HG02885 (cell line): Measurements from ENCODE around the gene SDHB.

ENCODE experiments used
- ATAC-seq: cut with Tn5 transposase; IDR thresholded peaks from one replicate; pipeline ENCODE4 v1.9.1; 2021; ENCODE audit warnings: mild to moderate bottlenecking; ENCODE audit not compliant: unreplicated experiment, poor library complexity

Gene SDHB

DNA sequence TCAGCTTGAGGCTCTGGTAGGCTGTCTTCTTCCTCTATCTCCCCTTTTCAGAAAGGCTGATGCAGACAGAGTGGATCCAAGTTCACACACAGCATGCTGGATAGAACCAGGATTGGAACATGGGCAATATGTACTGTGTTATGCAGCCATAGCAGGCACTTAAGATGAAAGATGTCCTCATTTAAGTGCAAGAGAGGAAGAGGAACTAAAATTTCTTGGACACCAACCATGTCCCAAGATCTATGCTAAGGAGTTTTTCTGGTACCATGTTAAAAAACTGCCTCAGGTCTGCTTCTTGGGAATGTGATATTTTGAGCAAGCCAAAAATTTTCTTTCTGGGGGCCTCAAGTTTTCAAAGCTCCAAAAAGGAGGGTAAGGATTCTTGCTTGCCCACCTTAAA is 1.2 kb downstream of the SDHB start:
- no peak for ATAC-seq

DNA sequence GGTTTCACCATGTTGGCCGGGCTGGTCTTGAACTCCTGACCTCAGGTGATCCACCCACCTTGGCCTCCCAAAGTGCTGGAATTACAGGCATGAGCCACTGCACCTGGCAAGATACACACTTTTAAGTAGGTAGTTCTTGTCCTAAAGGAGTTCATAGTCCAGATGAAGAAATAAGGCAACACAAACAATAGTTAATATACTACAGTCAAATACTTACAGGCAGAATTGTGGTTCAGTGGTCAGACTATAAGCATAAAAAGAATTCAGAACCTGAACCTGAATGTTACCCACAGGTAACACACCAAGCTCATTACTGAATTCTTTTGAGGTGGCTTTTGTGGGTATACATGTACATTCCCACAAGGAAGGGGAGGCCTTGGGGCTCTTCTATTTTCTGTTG is 1.8 kb downstream of the SDHB start:
- ATAC-seq, result no peak

DNA sequence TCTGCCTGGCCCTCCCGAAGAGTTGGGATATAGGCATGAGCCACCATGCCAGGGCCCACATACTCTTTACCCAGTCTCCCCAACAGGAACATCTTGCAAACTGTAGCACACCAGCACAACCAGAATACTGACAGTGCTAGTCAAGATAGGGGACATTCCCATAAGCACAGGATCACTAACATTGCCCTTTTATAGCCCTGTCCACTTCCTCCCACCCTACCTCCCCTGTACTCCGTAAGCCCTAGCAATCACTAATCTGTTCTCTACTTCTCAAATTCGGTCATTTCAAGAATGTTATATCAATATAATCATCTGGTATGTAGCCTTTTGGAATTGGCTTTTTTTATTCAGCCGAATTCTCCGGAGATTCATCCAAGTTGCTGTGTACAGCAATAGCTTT is 5.9 kb downstream of the SDHB start:
- ATAC-seq, result no peak

DNA sequence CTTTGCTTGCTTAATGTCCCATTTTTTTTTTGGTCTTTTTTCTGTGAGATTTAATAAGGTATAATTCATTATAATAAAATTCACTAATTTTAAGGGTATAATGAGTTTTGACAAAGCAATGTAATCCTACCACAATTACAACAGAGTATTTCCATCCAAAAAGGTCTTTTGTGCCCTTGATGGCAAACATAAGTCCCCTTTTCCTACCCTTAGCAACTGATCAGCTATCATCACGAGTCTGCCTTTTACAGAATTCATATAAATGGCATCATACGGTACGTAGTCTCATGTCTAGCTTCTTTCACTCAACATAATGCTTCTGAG is 7.5 kb downstream of the SDHB start:
- no peak for ATAC-seq

DNA sequence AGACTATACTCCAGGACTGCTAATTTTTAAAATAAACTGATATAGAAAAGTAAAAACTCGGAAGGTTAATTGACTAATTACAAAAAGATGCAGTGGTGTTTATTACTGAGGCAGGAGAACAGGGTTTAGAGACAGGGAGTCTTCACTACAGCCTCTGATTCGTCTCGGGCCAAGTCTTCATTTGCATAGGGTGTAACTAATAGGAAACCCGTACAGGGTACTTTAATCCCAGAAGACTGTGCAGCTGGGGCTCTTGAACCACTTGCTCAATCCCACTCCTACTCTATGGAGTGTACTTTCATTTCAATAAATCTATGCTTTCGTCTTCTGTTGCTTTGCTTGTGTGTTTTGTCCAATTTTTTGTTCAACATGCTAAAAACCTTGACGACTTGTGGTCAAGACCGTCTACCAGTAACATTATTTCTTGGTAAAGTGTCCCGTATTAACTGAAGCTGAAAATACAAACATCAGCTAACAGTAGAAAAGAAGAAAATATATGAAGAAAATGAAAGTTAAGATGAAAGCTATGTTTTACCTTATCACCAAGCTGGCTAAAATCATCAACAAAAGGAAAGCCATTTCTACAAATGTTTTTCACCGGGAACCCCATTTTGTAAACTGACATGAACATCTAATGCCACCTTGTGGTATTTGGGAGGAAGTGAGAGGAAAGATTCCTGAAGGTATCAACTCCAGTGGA is 8.0 kb downstream of the SDHB start:
- ATAC-seq, result no peak

DNA sequence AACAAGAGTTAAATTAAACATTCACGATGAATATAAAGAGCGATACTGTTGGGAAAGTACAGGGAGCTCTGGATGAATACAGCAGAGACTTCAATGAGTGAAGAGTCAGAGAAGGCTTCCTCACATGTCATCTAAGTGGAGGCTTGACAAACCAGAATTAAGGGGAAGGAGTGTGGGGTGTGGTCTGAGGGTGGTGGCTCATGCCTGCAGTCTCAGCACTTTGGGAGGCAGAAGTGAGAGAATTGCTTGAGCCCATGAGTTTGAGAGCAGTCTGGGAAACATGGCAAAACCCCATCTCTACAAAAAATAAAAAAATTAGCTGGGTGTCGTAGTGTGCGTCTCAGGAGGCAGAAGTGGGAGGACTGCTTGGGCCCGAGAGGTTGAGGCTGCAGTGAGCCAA is 8.7 kb downstream of the SDHB start:
- ATAC-seq, result no peak

DNA sequence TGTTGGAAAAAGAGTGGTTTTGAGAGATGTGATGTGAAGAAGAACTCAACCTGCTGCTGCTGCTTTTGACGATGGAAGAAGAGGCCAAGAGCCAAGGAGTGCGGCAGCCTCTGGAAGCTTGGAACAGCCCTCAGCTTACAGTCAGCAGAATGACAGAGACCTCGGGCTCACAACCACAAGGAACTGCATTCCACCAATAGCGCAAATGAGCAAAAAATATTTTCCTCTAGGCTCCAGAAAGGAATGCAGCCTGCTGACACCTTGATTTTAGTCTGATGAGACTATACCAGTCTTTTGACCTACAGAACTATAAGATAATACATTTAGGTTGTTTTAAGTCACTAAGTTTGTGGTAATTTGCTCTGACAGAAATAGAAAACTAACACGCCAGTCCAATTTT is 10.2 kb downstream of the SDHB start:
- ATAC-seq, result no peak

DNA sequence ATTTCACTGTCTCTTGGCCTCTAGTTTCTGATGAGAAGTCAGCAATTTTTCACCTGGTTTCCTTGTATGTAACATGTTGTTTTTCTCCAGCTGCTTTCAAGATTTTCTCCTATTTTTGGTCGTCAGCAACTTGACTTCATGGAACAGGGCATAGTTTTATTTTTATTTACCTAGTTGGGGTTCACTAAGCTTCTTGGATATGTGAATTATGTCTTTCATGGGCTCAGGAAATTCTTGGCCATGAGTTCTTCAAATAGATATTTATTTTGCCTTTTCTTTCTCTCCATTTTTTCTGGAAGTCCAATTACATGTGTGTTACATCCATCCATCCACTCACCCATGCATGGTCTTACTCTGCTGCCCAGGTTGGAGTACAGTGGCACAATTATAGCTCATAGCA is 13.7 kb downstream of the SDHB start:
- no peak for ATAC-seq

DNA sequence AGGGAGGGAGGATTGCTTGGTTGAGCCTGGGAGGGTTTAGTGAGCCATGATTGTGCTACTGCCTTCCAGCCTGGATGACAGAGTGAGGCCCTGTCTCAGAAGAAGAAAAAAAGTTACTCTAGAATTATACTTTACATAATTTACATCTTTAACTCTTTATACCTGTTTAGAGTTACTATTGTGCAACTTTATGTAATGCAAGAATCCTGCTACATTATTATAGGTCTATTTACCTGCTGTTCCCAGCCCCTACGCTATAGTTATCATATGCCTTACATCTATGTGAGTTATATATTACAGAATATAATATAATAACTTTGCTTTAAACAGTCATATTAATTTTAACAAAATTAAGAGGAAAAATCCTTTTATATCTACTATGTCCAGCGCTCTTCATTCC is 14.3 kb downstream of the SDHB start:
- ATAC-seq, result no peak

DNA sequence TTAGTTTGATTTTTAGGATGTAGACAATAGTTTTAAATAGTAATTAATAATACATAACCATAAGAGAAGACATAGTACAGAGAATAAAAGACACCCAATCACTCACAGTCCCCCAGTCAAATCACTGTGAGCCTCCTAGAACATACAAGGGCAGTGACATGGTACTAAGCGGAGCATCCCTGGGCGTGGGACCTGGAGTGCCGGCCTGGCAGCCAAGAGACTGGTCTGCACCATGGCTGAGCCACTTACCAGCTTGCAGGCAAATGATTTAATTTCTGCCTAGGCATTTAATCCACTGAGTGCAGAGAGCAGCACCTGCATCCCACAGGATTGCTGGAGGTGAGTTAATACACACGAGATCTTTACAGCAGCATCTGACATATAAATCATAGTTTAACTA is 20.4 kb downstream of the SDHB start:
- no peak for ATAC-seq

DNA sequence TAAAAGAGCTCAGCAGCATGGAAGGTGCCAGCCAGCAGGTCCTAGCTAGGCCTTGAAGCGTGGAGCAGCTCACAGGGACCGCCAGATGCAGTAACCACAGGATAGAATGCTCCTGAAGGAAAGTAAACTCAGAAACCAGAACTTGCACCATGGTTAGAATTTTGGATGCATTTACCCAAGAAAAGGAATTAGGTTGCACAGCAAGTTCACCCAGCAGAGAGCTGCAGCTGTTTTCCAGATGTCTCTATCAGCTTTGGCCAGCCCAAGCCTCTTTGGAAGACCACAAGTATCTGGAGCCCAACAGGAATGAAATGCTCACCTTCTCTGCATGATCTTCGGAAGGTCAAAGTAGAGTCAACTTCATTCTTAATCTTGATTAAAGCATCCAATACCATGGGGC is 21.1 kb downstream of the SDHB start:
- no peak for ATAC-seq

DNA sequence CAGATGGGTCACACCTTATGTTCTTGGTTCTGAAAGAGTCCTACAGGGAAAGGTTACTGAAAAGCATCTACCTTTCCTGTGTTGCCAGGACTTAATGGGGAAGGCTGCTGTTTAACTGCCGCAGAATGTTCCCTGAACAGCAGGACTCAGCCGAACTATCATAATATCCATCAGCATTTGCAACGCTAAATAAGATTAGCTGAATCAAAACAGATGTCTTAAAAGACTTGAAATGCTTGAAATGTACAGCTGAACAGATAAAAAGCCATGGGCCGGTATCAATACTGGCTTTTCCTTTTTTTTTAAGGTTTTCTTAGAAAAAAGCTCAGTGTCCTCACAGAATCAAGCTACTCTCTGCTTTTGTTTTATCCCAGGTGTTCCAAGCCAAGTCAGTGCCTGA is 22.4 kb downstream of the SDHB start:
- ATAC-seq, result no peak

DNA sequence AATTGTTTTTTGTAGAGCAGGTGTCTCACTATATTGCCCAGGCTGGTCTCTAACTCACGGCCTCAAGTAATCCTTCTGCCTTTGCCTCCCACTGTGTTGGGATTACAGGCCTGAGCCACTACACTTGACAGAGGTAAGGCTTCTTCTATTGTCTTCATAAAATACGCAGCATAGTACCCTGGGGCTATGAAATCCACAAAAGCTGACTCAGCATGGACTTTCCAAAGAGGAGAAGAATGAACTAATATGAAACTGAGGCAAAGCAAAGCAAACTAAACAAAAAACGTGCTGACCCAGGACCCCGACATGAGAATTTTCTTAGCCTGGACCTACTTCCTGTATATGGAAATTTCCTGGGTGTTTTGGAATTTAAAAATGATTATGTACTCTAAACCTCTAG is 23.6 kb downstream of the SDHB start:
- ATAC-seq, result no peak

DNA sequence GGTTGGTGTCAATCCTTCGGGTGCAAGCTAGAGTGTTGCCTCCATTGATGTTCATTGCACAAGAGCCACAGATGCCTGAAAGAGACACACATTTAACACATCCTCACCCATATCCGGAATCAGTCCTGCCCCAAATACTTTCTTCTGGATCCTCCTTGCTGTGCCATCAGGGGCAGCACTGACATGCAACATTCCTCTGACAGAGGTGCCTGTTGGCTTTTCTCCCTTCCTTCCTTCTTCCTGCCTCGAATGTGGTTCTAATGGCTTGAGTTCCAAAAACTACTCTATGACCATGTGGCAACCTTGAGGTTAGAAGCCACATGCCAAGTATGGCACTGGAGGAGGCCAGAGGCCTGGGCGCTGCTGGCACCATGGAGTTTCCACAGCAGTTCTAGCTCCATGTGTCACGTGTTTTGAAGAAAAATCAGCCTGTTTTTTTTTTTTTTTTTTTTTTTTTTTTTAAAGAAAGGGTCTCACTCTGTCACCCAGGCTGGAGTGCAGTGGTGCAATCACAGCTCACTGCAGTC is 25.1 kb downstream of the SDHB start:
- no peak for ATAC-seq

DNA sequence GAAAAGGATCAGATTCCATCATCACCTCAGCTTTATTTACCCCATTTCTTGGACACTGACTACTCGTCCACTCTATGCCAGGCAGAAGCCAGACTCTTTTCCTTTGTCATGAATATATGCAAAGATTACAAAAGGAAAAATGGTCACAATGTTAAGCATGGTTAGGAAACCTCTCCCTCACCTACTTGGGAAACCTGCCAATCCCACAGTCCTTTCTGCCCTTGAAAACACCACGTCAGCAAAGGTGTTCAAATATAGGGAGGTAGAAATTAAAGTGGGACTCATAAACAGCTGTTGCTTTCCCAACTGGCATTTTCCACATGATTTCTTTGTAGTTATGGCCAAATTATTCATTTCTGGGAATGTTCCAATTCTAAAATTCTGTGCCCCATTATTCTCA is 25.9 kb downstream of the SDHB start:
- no peak for ATAC-seq

DNA sequence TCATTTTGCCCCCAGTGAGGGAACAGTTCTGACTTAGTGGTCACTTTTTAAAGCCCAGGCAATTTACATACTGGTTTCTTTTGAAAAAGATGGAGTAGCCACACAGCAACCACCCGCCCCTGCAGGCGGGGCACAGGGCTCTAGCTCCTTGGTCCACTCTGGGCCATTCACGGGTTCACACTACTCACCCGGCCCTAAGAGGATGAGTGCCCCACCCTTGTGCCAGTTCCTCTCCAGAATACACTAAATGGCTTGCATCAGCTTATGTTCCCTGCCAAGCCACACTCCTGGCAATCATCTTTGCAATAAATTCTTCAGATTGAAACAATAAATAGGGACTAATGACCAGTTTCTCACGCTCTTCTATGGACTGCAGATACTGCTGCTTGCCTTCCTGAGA is 26.4 kb downstream of the SDHB start:
- ATAC-seq, result no peak

DNA sequence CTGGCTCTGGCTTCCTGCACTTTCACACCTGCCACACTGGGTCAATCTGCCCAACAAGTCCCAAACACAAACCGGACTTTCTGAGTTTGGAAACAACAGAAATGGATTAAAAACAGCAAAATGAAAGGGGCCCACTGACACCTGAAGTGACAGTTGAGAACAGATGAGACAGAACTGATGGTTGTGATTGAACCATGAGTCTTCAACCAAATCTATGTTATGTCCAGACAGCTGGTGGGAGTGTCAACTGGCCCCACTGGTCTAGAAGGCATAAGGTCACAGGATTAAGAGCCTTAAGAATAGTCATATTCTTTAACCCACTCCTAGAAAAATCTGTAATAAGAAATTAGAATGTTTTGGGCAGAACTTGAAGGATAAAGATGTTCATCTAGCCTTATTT is 29.1 kb downstream of the SDHB start:
- ATAC-seq, result no peak

DNA sequence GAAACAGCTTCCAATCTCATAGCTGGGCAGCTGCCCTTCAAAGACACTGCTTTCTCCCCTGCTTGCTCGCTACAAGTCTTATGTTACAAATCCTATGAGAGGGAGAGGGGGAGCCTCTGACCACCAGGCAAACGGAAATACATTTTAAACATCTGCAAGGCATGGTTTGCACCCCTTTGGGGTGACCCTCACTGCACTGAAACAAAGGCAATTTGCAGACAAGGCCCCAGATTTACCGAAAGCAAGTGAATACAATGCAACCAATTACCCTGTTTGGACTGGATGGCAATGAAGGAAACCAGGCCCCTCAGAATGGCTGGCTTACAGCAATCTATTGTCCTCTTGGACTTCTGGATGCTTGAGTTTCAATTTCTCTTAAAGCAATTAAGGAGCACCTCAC is 30.3 kb downstream of the SDHB start:
- ATAC-seq, result no peak

DNA sequence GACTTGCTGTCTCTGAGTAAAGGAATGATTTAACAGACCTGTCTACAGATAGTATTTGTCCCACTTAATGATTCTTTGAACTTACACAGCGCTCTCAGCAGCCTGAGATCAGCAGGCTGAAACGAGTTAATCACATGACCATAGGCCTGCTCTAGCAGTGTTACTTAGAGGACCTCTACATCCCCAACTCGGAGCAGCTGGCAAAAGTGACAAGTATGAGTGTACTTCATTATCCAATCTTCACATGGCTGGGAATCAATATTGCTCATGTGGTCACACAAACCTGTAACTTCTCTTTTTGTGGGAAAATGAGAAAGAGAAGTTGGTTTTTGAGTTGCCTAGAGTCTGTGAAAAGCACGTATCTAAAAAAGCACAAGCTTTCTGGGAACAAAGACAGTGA is 30.7 kb downstream of the SDHB start:
- no peak for ATAC-seq

DNA sequence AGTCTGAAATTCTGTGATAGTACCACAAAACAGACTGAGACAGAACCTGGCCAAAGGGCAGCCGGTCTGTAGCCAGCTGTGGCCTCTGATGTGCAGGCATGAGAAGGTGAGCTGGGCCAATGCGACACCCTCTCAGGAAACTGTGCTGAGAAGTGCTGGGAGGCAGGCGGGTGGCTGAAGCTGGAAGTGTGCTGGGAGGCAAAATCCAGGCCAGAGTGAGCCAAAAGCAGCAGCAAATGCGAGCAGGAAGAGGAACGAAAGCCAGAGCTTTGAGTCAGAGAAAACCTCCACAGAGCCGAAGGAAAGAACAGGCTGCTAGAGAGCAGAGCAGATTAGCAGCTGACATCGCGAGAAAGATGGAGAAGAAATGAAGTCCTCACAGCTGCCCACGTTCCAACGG is 31.9 kb downstream of the SDHB start:
- ATAC-seq, result no peak

DNA sequence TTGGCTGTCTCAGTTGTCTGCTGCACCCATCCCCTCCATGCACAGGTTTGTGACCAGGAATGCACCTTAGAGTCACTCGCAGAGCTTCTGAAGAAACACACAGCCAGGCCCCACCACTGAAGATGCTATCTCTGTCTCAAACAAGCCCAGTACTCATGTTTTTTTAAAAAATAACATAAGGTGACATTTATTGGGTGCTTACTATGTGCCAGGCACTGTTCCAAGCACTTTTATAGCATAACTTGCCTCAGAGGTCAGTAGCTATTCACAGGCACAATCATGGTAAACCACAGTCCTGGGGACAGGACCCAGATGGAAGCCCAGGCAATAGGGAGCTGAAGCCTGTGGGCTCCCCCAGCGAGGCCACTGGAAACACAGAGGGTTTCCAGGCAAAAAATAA is 33.3 kb downstream of the SDHB start:
- no peak for ATAC-seq

DNA sequence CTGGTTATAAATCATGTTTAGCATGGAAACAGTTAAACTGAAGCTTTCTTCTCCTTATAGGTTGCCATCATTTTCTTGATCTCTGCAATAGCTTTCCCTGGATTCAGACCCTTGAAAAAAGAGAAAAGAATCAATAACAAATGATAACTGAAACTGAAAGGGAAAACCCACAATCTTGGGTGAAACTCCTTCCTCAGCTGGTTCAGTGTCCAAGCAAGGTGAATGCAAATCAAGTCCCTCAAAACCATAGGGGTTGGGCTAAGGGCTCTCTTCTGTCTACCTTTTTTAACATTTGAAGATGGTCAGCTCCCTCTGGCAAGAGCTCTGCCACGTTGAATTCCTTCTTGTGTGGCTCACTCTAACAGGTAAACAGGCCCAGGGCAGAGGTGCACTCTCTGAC is 35.0 kb downstream of the SDHB start:
- ATAC-seq, result no peak

DNA sequence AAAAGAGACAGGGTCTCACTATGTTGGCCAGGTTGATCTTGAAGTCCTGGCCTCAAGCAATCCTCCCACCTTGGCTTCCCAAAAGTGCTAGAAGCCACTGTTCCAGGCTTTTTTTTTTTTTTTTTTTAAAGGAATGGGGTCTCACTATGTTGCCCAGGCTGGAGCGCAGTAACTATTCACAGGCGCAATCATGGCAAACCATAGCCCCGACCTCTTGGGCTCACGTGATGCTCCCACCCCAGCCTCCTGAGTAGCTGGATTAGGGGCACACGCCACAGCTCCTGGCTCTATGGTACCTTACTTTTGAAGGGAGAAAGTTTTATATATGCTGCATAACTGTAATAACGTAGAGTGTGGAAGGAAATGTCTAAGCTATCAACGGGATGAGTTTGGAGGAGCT is 36.4 kb downstream of the SDHB start:
- no peak for ATAC-seq
